HTERT RPE-1 (cell line): ENCODE measurements around the gene PDP2.
"Not testable (repeated sequence)": the region's sequence is repeated elsewhere in the genome, so short reads cannot be mapped to it uniquely, and the experiment has no call there.

Experiments used
- in situ Hi-C: fragments of 300-500 bp; cut with MboI; formaldehyde crosslinking; loops from 4 replicates; pipeline ENCODE4 v1.14.3; 2020; ENCODE audit warnings: low sequenced_read_pairs

Gene PDP2

GRCh38 chr16:66934138-66934838 is 54.0 kb downstream of the PDP2 start, which contains the start of gene CIAO2B:
CIAO2B (minus strand) TSS chr16:66934402; CDS start chr16:66934364, 38 bp downstream.
- in situ Hi-C loops = no loop called here

GRCh38 chr16:66934839-66935313 is 54.6 kb downstream of the PDP2 start:
- in situ Hi-C loops = not testable (repeated sequence)

GRCh38 chr16:66935314-66936011 is 55.1 kb downstream of the PDP2 start, which contains the start of gene CES2:
CES2 (plus strand) TSS chr16:66935516; CDS start chr16:66935636, 120 bp downstream.
- in situ Hi-C loops = no loop called here

- in situ Hi-C loops = no loop called here
These were observed 56.1 kb downstream of the PDP2 start for GRCh38 chr16:66936462-66936861.

GRCh38 chr16:66936889-66937554 is 56.7 kb downstream of the PDP2 start:
- in situ Hi-C loops = no loop called here

GRCh38 chr16:66937725-66938337 is 57.5 kb downstream of the PDP2 start:
- in situ Hi-C loops = no loop called here

- in situ Hi-C loops = no loop called here
These were observed 59.1 kb downstream of the PDP2 start for GRCh38 chr16:66939366-66939765.

GRCh38 chr16:66940236-66940635 is 59.9 kb downstream of the PDP2 start:
- in situ Hi-C loops = no loop called here
